ENCODE data around the gene LOXHD1.

Gene LOXHD1

DNA sequence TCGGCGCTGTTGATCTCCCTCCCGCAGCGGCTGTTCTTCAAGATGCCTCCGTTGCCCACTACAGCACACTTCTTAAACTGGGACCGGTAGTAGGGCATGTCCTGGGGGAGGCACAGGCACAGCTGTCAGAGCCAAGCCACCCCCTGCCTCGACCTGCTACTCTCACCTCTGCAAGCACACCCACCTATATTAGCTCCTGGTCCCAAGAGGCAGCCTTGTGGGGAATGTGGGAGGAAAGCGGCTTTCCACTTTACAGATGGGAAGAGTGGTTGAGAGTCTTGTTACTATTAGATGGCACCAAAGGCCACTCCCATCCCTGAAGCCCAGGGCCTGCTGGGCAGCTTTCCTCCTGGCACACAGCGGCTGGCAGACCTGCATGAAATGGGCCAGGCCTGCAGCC is 29.2 kb upstream of the LOXHD1 start:
- Histone ChIP-seq H3K27me3 (ENCODE audit: insufficient read depth, low read length, poor library complexity) (no peaks in the 10 kb centered on the region), H3K27ac (ENCODE audit: low read length) (no peak overlapping the region), H3K4me3 (ENCODE audit: low read depth in 1 of 2, low read length in 2 of 2) (no peak overlapping the region), H2AFZ (ENCODE audit: low read depth, low read length) (no peak overlapping the region), H3K4me1 (ENCODE audit: insufficient read depth, low read length) (no peaks in the 10 kb centered on the region), H4K20me1 (ENCODE audit: insufficient read depth, low read length) (no peaks in the 10 kb centered on the region), H3K36me3 (ENCODE audit: insufficient read depth, low read length) (no peaks in the 10 kb centered on the region), H3K4me2 (ENCODE audit: insufficient read depth, low read length) (no peak overlapping the region), H3K9ac (ENCODE audit: low read depth, low read length) (no peak overlapping the region), H3K79me2 (ENCODE audit: insufficient read depth, low read length) (no peaks in the 10 kb centered on the region), H3K9me3 (ENCODE audit: insufficient read depth, low read length, severe bottlenecking) (no peaks in the 10 kb centered on the region)
- DNase-seq (no peak), ATAC-seq (ENCODE audit: insufficient read depth, low read depth) (no peak)
- no peak for TF ChIP-seq EZH2 (IDR thresholded peaks at IDR 0.05; ENCODE audit: borderline replicate concordance, low read depth, low read length, severe bottlenecking)
- TF ChIP-seq, protein P1, sequence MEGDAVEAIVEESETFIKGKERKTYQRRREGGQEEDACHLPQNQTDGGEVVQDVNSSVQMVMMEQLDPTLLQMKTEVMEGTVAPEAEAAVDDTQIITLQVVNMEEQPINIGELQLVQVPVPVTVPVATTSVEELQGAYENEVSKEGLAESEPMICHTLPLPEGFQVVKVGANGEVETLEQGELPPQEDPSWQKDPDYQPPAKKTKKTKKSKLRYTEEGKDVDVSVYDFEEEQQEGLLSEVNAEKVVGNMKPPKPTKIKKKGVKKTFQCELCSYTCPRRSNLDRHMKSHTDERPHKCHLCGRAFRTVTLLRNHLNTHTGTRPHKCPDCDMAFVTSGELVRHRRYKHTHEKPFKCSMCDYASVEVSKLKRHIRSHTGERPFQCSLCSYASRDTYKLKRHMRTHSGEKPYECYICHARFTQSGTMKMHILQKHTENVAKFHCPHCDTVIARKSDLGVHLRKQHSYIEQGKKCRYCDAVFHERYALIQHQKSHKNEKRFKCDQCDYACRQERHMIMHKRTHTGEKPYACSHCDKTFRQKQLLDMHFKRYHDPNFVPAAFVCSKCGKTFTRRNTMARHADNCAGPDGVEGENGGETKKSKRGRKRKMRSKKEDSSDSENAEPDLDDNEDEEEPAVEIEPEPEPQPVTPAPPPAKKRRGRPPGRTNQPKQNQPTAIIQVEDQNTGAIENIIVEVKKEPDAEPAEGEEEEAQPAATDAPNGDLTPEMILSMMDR (IDR thresholded peaks at IDR 0.05; ENCODE audit: borderline replicate concordance, extremely low read depth, low read length, poor library complexity, severe bottlenecking) = no peak

DNA sequence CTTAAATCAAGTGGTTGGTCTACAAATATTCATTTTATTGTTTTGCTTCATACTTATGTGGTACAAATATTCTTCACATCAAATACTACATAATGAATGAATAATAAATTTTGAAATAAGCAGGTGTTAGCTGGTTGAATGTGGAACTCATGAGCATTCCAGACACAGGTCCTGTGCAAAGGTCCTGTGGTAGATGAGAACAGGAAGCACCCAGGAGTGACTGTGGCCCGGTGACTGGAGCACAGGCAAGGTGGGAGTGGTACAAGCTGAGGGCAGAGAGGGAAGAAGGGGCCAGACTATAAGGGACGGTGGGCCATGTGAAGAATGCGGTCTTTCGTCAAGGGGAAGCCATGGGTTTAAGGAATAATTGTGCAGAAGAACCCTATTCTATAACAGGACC is 26.2 kb upstream of the LOXHD1 start:
- no peaks in the 10 kb centered on the region for H3K4me1 ChIP-seq (ENCODE audit: insufficient read depth, low read length)
- H3K27me3 ChIP-seq (ENCODE audit: insufficient read depth, low read length, poor library complexity) = no peaks in the 10 kb centered on the region
- H3K9me3 ChIP-seq (ENCODE audit: insufficient read depth, low read length, severe bottlenecking) = no peaks in the 10 kb centered on the region
- ATAC-seq (ENCODE audit: insufficient read depth, low read depth) (no peak), DNase-seq (no peak)
- no peak overlapping the region for H3K9ac ChIP-seq (ENCODE audit: low read depth, low read length)
- no peaks in the 10 kb centered on the region for H3K79me2 ChIP-seq (ENCODE audit: insufficient read depth, low read length)
- H3K36me3 ChIP-seq (ENCODE audit: insufficient read depth, low read length) = no peaks in the 10 kb centered on the region
- no peak overlapping the region for H3K4me2 ChIP-seq (ENCODE audit: insufficient read depth, low read length)
- no peak overlapping the region for H2AFZ ChIP-seq (ENCODE audit: low read depth, low read length)
- H4K20me1 ChIP-seq (ENCODE audit: insufficient read depth, low read length) = no peaks in the 10 kb centered on the region
- no peak overlapping the region for H3K4me3 ChIP-seq (ENCODE audit: low read depth in 1 of 2, low read length in 2 of 2)
- TF ChIP-seq, protein P1 (IDR thresholded peaks at IDR 0.05; ENCODE audit: borderline replicate concordance, extremely low read depth, low read length, poor library complexity, severe bottlenecking) = no peak
- no peak for TF ChIP-seq EZH2 (IDR thresholded peaks at IDR 0.05; ENCODE audit: borderline replicate concordance, low read depth, low read length, severe bottlenecking)
- no peak overlapping the region for H3K27ac ChIP-seq (ENCODE audit: low read length)

DNA sequence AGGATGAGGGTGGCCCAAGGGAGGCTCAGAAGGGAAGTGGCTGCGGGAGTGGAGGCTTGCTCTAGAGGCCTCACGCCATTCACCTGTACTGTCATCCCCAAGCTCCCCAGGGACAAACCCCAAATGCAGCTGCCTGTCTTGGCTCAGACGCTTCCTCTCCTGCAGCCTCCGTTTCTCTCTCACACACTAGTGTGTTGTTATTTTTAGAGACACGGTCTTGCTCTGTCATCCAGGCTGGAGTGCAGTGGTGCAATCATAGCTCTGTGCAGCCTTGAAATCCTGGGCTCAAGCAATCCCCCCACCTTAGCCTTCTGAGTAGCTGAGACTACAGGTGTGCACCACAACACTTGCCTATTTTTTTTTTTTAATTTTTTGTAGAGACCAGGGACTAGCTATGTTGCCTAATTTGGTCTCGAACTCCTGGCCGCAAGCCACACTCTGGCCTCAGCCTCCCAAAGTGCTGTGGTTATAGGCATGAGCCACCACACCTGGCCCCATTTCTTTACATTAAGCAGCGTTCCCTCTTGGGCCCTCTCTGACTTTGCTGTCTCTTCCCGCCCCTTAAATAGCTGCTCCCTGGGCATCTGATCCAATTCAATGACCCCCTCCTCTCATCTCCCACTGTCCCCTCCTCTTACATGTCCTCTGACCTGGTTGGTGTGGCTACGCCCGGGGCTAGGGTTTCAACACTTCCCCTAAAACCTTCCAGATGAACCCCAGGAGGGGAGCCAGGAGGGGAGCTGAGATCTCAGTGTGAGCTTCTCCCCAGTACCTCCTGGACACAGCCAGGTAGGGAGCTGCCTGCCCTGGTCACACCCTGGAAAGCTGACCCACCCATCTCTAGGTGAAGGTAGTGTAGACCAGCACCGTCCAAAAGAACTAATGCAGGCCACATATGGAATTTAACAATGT is 24.0 kb upstream of the LOXHD1 start:
- Histone ChIP-seq H4K20me1 (ENCODE audit: insufficient read depth, low read length) (peaks cover 3% of the 10 kb centered on the region; the same call in 1 of the 2 replicates), H2AFZ (ENCODE audit: low read depth, low read length) (no peak overlapping the region), H3K9me3 (ENCODE audit: insufficient read depth, low read length, severe bottlenecking) (no peaks in the 10 kb centered on the region), H3K4me1 (ENCODE audit: insufficient read depth, low read length) (no peaks in the 10 kb centered on the region), H3K4me3 (ENCODE audit: low read depth in 1 of 2, low read length in 2 of 2) (no peak overlapping the region), H3K4me2 (ENCODE audit: insufficient read depth, low read length) (no peak overlapping the region), H3K27ac (ENCODE audit: low read length) (no peak overlapping the region), H3K36me3 (ENCODE audit: insufficient read depth, low read length) (no peaks in the 10 kb centered on the region), H3K9ac (ENCODE audit: low read depth, low read length) (no peak overlapping the region), H3K27me3 (ENCODE audit: insufficient read depth, low read length, poor library complexity) (peaks cover 7% of the 10 kb centered on the region), H3K79me2 (ENCODE audit: insufficient read depth, low read length) (no peaks in the 10 kb centered on the region)
- ATAC-seq (ENCODE audit: insufficient read depth, low read depth) (no peak), DNase-seq (no peak)
- TF ChIP-seq EZH2 (IDR thresholded peaks at IDR 0.05; ENCODE audit: borderline replicate concordance, low read depth, low read length, severe bottlenecking) = no peak
- TF ChIP-seq, protein P1 (IDR thresholded peaks at IDR 0.05; ENCODE audit: borderline replicate concordance, extremely low read depth, low read length, poor library complexity, severe bottlenecking) = no peak
